ENCODE data around the gene SPIRE1.

DNA sequence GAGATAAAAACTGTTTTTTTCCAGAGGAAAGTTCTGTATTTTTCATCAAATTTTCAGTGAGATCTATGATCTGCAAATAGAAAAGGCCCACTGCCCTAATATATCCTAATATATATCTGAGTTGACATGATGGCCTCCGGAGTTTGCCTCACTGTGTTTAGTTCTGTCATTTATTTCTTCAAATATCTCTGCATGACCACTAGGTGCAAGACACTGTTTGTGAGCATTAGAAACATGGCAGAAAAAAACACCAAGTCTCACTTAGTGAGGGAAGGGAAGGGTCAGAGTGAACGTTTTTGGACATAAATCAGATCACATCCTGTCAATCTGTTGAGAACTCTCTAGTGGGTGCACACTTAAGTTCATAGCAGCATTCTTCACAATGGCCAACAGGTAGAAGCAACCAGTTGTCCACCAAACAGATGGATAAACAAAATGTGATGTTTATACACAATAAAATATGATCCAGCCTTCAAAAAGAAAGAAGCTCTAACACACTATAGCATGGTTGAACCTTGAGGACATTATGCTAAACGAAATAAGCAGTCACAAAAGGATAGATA, 53.4 kb downstream of the SPIRE1 start:
- TF ChIP-seq, protein P1, sequence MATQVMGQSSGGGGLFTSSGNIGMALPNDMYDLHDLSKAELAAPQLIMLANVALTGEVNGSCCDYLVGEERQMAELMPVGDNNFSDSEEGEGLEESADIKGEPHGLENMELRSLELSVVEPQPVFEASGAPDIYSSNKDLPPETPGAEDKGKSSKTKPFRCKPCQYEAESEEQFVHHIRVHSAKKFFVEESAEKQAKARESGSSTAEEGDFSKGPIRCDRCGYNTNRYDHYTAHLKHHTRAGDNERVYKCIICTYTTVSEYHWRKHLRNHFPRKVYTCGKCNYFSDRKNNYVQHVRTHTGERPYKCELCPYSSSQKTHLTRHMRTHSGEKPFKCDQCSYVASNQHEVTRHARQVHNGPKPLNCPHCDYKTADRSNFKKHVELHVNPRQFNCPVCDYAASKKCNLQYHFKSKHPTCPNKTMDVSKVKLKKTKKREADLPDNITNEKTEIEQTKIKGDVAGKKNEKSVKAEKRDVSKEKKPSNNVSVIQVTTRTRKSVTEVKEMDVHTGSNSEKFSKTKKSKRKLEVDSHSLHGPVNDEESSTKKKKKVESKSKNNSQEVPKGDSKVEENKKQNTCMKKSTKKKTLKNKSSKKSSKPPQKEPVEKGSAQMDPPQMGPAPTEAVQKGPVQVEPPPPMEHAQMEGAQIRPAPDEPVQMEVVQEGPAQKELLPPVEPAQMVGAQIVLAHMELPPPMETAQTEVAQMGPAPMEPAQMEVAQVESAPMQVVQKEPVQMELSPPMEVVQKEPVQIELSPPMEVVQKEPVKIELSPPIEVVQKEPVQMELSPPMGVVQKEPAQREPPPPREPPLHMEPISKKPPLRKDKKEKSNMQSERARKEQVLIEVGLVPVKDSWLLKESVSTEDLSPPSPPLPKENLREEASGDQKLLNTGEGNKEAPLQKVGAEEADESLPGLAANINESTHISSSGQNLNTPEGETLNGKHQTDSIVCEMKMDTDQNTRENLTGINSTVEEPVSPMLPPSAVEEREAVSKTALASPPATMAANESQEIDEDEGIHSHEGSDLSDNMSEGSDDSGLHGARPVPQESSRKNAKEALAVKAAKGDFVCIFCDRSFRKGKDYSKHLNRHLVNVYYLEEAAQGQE (IDR thresholded peaks at IDR 0.05; ENCODE audit: borderline replicate concordance): no peak
- TF ChIP-seq, protein P2, sequence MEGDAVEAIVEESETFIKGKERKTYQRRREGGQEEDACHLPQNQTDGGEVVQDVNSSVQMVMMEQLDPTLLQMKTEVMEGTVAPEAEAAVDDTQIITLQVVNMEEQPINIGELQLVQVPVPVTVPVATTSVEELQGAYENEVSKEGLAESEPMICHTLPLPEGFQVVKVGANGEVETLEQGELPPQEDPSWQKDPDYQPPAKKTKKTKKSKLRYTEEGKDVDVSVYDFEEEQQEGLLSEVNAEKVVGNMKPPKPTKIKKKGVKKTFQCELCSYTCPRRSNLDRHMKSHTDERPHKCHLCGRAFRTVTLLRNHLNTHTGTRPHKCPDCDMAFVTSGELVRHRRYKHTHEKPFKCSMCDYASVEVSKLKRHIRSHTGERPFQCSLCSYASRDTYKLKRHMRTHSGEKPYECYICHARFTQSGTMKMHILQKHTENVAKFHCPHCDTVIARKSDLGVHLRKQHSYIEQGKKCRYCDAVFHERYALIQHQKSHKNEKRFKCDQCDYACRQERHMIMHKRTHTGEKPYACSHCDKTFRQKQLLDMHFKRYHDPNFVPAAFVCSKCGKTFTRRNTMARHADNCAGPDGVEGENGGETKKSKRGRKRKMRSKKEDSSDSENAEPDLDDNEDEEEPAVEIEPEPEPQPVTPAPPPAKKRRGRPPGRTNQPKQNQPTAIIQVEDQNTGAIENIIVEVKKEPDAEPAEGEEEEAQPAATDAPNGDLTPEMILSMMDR (IDR thresholded peaks at IDR 0.05; ENCODE audit: poor library complexity, severe bottlenecking): no peak
- no peak for TF ChIP-seq SMC3 (conservative IDR thresholded peaks at IDR 0.05; ENCODE audit: poor library complexity)

Data from neural cell (in vitro differentiated cells).